GM12801 (cell line): ENCODE results near the gene DDX43.

ENCODE experiments used
- CTCF ChIP-seq: IDR thresholded peaks from one replicate; pipeline ENCODE4 v1.5.1; 2011; ENCODE audit warnings: control low read depth; ENCODE audit not compliant: insufficient read length; ENCODE audit errors: extremely low read depth

DDX43 gene

GRCh38 chr6:73394577-73395354, at the start of gene DDX43:
TSS of gene DDX43 (plus strand) at chr6:73394828. CDS start at chr6:73394906, 78 bp downstream.
- TF ChIP-seq CTCF, result no peak

GRCh38 chr6:73348550-73349204, 46.0 kb upstream of the DDX43 start:
- no peak for TF ChIP-seq CTCF

- no peak for TF ChIP-seq CTCF
Observed at GRCh38 chr6:73349311-73349710, 45.3 kb upstream of the DDX43 start.

- TF ChIP-seq CTCF, result no peak
Observed at GRCh38 chr6:73353636-73354593, 40.7 kb upstream of the DDX43 start, which contains the start of gene DPPA5. TSS of gene DPPA5 (minus strand) at chr6:73354276. CDS start at chr6:73354225, 51 bp downstream.

GRCh38 chr6:73362358-73362757, 32.3 kb upstream of the DDX43 start, which contains the start of gene KHDC3L:
TSS of gene KHDC3L (plus strand) at chr6:73362658. CDS start at chr6:73362730, 72 bp downstream.
- no peak for TF ChIP-seq CTCF

GRCh38 chr6:73362869-73363536, 31.6 kb upstream of the DDX43 start:
- no peak for TF ChIP-seq CTCF
